NCI-H446 (cell line): Measurements from ENCODE around the gene CBARP.
A peak's percentile ranks its signal among the peaks of the same experiment; 100 is the strongest.

Source experiments
- DNase-seq, 2 experiments: peaks; one replicate each; lab custom pipeline; 2025; lab: John Stamatoyannopoulos, UW

Gene CBARP

DNA sequence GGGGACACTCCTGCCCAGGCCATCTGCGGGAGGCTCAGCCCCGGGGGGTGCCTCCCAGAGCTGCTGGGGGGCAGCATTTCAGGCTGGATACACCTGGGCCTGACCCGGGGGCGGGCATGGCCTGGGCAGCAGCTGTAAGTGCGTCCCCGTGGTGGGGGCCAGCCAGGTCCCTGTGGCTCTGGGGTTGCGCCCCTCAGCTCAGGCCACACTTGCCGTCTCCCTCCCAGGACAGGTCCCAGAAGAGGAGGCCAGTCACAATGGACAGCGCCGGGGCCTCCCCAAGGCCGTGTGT, 11.6 kb downstream of the CBARP start:
- DNase-seq = no peak

DNA sequence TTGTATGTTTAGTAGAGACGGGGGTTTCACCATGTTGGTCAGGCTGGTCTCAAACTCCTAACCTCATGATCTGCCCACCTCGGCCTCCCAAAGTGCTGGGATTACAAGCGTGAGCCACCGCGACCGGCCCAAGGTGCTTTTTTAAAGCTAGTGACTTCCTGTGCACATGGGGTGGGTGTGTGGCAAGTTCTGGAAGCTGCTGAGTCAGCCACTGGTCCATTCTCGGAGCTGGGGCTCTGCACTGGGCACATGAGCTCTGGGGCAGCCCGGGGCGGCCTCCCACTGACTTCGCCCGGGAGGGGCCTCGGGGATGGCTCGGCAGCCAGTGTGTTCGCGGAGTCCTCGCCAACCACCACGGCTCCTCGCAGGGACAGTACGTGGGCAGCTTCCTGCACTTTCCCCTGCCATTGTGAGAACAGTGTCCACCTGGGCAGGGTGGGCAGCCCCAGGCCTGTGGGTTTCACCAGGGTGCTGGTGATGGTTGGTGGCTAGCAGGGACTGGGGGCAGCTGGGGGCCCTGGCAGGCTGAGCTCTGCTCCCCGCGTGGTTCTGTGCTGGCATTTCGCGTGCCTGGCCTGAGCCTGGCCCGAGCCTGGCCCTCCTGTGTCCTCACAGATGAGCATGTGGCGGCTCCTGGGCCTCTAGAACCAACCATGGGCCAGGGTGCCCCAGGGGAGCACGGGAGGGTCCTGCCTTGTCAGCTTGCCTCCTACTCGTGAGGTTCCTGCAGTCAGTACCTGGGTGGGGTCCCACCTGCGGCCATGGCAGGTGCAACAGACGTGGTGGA, 12.2 kb downstream of the CBARP start:
- no peak for DNase-seq

DNA sequence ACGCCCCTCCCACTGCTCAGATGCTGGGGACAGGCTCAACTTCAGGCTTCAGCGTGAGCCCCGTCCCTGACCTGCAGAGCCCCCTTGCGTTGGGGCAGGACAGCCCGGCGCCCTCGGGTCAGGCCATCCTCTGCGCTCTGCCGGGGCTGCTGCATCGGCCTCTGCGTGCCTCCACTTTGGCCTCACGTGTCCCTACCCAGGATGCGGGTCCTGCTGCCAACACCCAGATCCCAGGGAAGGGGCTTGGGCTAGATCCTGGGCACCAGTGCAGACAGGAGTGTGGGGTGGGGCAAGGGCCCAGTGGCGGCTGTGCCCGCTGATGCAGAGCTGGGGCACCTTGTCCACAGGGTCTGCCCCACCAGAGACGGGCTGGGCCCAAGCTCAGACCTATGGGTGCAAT, 13.0 kb downstream of the CBARP start:
- no peak for DNase-seq

DNA sequence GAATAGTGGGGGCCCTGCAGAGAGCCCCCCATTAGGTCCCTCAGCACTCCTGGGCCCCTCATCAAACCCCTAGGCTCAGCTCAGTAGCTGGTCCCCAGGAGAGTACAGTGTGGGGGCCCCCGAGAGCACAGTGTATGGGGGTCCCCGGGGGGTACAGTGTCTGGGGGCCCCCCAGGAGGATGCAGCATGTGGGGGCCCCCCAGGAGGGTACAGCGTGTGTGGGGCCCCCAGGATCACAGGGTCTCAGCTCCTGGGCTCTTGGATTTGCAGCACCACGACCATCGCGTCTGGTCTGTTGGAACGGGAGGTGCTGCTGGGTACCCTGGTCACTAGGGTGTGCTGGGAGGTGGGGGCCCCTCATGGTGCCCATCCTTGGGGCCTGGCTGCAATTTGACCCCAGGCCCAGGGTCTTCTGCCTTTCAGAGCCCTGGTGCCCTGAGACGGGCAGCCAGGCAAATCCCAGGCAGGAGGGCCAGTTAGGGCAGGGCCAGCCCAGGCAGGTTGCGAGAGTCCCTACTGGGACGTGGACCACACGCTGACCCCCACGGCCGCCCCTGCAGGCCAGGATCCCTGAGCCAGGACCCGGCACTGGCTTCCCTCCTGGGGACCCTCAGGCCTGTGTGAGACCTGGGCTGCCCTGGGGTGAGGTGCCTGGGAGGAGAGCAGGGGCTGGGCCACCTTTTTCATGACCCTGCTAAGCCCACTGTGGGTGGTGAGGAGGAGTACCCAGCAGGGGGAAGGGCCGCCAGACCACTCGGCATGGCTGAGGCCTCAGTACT, 13.6 kb downstream of the CBARP start:
- no peak for DNase-seq

DNA sequence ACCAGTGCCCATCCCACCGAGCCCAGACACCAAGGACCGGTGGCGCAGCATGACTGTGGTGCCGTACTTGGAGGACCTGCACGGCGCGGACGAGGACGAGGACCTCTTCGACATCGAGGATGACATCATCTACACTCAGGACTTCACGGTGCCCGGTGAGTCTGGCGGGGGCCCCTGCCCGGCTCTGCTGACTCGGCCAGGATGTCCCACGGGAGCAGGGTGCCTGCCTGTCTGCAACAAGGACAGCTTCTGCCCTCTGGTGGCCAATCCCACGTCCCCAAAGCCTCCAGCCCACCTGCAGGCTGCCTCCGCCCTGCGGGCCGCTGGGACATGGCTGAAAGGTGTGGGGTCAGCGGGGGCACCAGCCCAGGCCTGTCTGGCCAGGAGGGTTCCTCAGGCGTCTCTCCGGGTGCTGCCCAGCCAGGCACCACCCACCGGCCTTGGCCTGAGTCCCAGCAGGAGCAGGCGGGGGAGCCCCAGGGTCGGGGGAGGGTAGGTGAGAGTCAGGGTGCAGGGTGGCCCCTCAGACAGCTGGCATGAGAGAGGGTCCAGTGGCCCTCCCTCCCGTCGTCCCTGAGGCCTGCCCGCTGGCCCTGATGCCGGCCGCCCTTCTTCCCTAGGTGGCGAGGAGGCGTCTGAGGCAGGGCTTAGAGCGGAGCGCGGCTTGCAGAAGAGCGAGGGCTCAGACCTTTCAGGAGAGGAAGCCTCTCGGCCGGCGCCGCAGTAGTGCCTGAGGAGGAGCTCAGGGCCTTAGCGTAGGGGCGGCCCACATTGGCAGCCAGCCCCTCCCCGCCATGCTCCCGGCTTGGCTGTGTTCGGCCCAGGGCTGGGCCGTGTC, 14.6 kb downstream of the CBARP start:
- DNase-seq = peak in 1 of 2 experiments; percentile 42

DNA sequence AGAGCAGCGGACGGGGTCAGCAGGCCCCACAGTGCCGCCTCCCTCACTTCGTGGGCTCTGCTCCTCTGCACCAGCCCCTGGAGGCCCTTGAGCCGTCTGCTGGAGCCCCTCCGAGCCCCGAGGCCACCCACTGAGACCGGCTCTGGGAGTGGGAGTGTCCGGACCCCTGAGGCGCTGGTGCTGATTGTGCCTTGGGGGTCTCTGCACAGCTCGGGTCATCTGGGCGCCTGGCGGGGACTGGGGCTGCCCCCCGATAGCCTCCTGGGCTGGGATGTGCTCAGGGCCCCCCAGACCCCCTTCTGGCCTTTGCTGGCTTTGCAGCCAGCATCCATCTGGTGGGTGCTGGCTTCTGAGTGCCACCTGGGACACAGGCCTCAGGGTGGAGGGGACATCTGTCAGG, 15.4 kb downstream of the CBARP start:
- DNase-seq = no peak

DNA sequence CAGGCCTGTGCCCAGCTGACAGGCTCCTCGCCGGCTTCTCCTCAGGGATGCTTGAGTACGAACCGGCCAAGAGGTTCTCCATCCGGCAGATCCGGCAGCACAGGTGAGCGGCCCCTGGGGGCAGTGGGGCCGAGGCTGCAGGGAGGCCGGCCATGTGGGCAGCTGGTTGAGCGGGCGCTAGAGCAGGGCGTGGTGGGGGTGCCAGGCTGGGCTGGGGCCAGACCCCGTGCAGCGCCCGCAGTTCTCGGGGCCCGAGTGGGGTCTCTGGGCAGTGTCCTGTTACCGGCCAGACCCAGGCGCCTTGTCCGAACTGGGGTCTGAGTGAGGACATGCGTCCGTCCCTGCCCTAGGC, 15.9 kb downstream of the CBARP start:
- DNase-seq = no peak

DNA sequence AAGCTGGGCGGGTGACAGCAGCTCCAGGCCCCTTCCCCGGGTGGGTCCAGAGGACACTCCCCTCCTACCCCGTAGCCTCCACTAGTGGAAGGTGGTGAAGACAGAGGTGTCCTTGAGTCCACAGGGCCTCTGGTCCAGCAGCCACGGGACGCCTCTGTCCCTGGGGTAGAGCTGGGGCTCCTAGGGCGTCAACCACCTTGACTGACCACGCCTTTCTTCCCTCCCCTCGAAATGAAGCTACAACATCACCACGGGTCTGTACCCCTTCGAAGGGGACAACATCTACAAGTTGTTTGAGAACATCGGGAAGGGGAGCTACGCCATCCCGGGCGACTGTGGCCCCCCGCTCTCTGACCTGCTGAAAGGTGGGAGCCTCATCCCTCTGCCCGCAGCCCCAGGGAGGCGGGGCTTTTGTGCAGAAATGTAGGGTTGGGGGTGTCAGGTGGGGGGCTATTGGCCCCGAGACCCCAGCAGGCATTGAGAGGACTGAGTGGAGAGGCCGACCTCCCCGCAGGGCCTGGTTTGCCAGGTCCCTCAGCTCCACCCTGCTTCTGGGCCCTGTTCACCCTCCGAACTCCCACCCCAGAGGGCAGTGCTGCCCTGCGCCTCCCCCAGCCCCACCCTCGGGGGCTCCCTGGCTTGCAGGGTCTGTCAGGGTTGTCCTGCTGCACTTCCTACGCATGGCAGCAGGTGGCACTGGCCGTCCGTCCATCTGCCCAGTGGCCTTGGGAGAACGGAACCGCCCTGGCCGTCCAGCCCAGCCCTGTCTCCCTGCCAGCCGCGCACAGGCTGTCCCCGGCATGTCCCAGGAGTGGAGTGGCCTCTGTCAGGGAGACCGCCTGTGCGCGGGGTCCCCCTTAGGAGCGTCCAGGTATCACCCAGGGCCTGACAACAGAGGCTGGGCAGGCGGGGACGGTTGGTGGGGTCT, 16.6 kb downstream of the CBARP start:
- DNase-seq = no peak

DNA sequence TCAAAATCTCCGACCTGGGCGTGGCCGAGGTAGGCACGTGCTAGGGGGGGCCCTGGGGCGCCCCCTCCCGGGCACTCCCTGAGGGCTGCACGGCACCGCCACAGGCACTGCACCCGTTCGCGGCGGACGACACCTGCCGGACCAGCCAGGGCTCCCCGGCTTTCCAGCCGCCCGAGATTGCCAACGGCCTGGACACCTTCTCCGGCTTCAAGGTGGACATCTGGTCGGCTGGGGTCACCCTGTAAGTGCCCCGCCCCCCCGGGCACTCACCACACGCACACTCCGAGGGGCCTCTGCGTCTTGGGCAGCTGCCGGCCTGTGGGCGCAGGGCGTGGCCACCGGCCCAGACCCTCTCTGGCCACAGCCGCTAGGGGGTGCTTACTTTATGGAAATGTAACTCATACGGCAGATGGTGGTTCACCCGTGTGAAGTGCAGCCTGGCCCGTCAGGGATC, 17.3 kb downstream of the CBARP start:
- no peak for DNase-seq

DNA sequence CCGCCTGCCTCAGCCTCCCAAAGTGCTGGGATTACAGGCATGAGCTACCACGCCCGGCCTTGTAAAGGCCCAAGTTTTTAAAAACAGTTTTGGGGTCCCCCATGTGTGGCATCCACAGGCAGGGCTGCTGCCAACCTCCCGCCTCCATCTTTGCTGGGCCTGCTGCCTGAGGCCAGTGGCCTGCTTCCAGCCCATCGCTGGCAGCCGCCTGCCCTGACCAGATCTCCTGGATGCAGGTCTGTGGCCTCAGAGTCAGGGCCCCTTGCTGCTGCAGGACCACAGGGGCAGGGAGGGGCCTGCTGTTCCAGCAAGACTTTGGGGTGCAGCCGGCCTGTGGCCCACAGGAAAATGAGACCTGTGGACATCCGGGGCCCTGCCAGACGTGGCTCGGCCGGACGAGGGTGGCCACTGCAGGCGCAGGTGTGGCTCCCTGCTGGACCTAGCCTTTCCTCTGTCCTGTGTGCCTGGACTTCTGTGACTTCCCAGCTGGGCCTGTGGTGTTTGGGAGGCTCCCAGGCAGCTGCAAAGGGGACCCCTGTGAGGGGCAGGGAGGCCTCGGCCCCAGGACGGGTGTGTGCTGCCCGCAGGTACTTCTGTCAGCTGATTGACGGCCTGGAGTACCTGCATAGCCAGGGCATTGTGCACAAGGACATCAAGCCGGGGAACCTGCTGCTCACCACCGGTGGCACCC, 17.9 kb downstream of the CBARP start:
- no peak for DNase-seq

DNA sequence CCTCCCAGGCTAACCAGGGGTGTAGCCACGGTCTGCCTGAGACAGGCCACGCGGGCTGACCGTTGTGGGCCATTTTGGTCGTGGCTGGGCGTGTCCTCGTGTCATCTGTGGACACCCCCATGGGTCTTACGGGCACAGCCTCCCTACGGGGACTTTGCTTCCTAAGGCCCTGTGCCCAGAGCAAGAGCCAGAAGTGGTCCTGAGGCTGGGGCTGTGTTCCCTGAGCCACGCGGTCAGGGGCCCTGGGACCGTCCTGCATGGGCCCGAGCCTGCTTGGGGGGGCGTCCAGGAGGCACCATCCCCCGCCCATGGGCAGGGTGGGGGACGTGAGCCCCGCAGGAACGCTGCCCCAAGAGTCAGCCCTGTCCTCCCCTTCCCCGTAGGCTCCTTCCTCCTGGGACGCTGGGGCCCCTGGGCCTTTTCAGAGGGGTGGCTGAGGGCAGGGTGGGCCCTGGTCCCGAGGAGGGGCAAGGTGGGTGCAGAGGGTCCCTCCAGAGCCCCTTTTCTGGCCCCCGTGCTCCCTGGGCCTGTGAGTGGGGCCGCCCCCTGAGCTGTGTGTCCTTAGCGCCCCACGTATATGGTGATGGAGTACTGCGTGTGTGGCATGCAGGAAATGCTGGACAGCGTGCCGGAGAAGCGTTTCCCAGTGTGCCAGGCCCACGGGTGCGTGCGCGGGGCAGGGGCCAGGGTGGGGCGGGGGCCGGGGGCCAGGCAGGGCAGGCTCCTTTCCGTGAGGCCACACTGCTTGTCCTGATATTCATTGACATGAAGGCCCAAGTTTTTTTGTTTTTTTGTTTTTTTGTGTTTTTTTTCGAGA, 18.8 kb downstream of the CBARP start:
- DNase-seq = no peak

DNA sequence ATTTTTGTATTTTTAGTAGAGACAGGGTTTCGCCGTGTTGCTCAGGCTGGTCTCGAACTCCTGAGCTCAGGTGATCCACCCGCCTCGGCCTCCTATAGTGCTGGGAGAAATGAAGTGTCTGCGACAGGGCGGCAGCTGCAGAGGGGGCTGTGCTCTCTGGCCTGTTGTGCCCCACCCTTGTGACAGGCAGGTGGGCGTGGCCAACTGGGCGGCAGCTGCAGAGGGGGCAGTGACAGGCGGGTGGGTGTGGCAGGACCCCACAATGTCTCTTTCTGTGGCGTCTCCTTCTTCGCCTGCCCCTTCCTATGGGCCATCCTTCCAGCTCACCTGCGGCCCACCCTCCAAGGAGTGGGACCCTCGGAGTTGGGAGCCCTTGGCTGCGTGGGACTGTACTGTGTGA, 20.4 kb downstream of the CBARP start:
- no peak for DNase-seq

DNA sequence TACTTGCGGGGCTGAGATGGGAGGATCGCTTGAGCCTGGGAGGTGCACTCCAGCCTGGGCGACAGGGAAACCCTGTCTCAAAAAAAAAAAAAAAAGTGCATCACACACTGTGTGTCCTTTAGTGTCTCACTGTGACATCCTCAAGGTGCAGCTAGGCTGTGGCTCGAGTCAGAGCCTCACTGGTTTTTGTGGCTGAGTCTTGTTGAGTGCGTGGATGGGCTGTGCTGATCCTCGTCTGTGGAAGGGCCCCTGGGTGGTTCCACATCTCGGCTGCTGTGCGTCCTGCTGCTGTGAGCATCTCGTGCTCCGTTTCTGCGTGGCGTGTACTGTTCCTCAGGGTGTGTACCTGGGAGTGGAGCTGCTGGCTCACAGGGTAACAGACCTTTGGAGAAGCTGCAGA, 21.0 kb downstream of the CBARP start:
- no peak for DNase-seq

DNA sequence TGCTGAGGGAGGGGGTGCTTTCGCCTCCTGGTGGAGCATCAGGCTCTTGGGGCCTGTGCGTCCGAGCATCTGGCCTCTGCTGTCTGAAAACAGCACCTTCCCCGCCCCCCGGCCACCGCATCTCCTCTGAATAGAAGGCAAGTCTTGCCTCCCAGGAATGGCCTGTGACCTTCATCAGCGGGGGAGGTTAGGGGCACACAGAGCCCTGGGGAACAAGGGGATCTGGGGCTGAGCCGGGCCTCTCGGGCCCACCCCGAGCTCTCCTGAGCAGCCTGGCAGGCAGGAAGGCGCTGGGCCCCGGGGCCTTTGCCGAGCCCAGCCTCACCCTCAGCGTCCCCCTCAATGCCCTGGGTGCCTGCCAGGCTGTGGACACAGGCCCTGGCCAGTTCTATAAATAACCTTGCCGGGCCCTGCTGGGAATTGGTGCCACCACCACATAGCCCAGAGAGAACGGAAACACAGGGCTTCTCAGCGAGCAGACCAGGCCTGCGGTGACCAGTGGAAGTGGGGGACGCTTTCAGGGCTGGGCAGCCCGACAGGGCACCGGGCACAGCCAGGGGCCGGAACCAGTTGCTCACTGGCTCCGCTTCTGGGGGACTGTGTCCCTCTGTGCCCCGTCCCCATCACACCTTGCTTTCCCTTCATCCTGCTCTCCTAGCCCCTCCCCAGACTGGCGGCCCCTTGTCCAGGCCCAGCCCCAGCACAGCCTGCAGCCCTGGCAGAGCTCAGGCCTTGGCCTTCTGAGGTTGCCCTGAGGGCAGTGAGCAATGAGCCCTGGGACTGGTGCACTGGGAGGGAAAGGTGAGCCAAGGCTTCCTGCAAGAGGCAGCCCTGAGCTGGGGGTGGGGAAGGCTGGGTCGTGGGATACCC, 22.7 kb downstream of the CBARP start:
- DNase-seq = no peak

DNA sequence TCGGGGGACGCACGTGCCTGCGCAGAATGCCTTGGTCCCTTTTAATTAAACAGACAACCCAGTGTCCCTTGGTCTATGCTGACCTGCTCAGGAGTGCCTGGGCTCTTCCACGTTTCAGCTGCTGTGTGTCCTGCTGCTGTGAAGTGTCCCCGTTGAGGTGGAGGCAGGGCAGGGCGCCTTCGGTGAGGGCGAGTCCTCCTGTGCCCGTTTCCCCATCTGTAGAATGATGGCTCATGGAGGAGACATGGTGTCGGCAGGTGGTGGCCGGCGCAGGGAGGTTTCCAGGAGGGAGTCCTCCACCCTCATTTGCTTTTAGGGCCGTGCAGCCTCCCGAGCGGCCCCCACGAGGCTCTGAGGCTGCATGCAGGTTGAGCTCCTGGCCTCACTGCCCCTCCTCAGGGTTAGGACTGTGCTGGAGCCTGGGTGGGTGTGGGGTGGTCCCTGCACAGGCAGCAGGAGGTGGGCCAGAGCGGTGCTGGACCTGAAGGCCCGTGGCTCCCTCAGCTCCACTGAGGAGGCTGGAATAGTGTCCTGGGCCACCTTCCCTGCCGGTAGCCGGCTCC, 23.4 kb downstream of the CBARP start:
- DNase-seq = no peak

DNA sequence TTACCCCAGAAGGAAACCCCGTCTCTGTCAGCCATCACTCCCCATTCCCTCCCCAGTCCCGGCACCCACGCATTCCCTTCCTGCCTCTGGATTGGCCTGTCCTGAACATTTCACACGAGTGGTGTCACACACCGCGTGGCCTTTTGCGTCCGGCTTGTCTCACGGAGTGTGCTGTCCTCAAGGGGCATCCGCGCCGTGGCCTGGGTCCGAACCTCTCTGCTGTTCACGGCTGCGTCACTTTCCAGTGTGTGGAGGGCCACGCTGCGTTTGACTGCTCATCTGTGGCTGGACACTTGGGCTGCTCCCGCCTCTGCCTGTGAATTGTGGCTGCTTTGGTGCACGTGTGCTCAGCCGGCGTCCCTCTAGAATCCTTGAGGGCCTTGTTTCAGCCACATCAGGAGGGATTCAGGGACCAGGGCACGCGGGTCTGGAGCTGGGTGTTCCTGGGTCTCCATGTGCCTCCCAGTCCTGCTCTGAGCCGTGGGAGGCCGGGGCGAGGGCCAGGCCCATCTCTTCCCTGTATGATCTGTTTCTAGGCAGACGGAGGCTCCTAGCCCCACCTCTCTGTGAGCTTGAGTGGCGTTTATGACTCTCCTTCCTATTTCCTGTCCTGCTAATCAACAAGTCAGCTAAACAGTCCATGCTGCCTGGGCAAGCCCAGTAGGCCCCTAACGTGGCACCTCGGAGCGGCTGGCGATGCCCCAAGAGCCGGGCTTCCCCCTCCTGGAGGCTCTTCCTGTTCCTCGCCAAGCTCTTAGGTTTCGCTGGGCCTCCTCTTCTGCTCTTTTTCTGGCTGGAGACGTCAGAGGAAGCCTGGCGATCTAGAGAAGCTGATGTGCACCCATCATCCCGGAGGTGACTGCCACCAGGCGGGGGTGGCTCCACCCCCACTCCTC, 24.2 kb downstream of the CBARP start:
- DNase-seq = no peak

DNA sequence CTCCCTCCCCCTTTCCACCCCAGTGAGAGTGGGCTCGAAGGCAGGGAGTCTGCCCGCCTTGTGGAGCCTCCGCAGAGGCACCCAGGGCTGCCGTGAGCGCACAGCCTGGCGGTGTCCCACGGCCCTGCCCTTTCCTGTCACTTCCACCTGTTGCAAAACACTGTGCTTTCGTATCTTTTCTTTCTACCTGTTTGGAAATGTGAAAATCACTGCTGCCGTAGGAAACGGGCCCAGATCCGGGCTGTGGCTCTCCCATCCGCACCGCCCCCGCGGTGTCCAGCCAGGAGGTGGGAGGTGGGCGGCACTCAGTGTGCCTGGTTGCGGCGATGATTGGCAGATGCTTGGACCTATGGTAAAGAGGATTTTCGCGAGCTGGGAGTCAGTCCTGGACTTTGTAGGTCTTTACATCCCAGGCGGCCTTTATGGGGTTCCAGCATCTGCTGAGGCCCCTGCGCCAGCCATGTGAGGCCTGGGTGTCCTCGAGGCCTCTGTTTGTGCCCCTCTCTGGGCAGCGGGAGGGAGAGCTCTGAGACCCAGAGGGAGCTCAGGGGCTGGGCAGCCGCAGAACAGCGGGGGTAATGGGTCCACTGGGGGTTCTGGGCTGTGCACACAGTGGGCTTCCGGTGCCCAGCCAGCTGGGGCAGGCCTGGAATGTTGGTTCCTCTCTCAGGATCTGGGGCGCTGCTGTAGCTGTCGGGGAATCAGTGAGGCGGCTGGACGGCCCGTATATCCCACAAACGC, 26.1 kb downstream of the CBARP start:
- DNase-seq = no peak
